Left renal pelvis (tissue), 4 donors: ENCODE data around the gene RAX2. TPM values are rescaled to one million over a fixed set of nuclear protein-coding genes. Genes with fewer than 3 reads are reported as not detected.
"Not testable (repeated sequence)": the region's sequence is repeated elsewhere in the genome, so short reads cannot be mapped to it uniquely, and the experiment has no call there.

ENCODE experiments used
- DNase-seq, 4 donors: peaks; one replicate each; pipeline ENCODE4 v3.0.0-alpha.2; 2013; ENCODE audit warnings: low read depth in 4 of 4, low spot score in 3 of 4
- polyA plus RNA-seq, 4 donors: library from polyadenylated mRNA; unstranded; fragments of 120-200 nt; gene quantifications; one replicate each; pipeline ENCODE4 v1.2.1, GENCODE V29; 2013; ENCODE audit not compliant: insufficient read length in 4 of 4

Gene RAX2
- under 1 TPM in 1 of 4 donors, not detected in 3; 0.20 TPM for polyA plus RNA-seq

DNA sequence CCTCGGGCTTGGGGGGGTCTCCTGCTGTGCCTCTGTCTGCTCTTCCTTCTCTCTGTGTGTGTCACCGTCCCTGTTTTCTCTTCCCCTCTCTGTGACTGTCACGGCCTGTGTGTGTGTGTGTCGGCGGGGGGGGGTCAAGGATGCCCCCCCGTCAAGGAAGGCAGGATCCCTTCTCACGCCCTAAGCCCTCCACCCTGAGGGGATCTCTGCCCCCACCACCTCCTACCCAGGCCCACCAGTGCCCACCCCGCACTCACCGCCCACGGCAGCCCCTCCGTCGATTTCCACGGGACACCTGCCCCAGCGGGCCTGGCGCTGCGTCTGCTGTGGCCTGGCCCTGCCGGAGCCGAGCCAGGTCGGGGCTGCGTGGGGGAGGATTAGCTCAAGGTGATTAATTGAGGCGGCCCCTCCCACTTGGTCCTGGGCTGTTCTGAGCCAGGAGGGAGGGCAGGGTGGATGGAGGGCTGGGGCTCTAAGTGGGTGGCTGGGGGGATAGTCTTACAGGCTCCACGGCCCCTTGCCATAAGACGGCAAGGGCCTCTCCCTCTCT is at the start of gene RAX2:
Gene RAX2, minus strand, starts transcription at position 323 of the 550 bp plus-strand sequence. CDS start 486 bp downstream, outside the sequence.
- no peak for DNase-seq

DNA sequence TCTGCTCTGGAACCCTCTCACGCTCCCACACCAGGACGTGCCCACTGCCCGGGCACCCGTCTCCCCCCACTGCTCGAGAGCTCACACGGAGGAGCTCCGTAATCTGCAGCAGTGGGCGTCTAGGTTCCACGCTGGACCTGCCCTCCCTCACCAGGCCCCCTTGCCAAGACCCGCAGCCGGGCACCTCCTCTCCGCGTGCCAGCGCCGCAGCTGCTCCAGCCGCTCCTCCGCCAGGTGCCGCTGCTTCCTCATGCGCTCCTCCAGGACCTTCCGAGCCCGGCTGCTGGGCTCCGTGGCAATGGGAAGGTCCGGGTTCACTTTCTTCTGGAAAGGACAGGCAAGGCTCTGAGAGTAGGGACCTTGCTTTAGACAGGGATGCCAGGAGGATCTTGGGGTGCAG is 49.1 kb upstream of the RAX2 start:
- DNase-seq, result no peak

DNA sequence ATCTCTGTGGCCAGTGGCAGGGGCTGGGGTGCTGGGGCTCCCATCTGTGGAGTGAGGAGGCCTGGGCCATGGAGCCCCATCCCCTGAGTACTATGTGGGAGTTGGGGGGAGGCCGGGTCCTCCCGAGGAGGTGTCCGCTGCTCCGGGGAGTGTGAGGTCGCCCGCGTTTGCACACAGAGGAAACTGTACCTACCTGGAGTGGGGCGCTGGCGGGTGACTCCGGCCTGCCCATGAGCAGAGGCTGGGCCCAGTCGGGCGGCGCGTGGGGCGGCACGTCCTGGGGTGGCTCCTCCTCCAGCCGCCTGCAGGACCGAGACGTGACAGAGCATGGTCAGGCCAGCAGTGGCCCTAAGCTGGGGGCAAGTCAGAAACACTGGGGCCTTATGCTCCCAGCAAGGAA is 48.0 kb upstream of the RAX2 start:
- no peak for DNase-seq

DNA sequence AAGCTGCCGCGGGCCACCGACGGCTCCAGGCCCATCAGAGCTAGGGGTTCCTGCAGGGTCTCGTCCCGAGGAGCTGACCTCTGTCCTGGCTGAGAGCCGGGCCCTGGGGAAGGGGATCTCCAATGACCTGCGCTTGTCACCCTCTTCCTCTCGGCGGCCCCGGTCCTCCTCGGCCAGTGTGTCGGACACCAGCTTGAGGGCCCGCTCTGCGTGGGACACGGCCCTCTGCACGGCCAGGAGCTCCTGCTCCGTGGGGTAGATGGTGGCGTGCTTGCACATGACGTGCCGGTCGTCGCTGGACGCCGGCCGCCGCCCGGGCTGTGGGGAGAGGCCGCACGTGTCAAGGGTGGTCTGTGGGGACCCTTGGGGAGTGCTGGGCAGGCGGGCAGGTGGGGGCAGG is 46.9 kb upstream of the RAX2 start:
- no peak for DNase-seq

DNA sequence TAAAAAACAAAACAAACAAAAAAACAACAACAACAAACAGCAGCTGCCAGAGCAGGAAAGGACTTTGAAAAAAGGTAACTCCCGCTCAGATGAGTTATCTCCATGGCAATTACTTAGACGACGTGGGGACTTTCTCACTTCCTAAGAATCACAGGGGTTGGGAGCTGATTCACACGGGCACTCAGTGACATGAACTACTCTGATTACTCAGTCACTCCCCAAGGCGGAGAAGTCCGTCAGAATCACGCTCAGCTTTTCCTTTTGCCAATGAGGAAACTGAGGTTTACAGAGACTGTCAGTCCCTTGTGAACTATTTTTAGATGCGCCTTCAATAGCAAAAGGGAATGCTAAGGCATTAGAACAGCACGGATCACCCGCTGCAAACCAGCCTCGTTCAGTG is 46.4 kb upstream of the RAX2 start:
- no peak for DNase-seq

DNA sequence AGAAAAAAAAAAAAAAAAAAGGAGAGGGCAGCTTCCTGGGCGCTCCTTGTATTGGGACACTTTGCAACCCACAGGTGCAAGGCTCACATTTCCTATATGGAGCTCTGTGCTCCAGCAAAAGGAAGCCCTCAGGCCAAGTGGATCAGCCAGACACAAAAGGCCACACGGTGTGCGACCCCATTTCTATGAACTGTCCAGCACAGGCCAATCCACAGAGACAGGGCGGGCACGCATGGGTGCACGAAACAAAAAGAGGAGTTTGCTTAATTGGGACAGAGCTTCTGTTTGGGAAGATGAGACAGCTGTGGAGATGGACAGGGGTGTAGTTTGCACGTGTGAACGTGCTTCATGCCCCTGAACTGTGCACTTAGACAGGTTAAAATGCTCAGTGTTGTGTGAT is 45.7 kb upstream of the RAX2 start:
- DNase-seq, result no peak

DNA sequence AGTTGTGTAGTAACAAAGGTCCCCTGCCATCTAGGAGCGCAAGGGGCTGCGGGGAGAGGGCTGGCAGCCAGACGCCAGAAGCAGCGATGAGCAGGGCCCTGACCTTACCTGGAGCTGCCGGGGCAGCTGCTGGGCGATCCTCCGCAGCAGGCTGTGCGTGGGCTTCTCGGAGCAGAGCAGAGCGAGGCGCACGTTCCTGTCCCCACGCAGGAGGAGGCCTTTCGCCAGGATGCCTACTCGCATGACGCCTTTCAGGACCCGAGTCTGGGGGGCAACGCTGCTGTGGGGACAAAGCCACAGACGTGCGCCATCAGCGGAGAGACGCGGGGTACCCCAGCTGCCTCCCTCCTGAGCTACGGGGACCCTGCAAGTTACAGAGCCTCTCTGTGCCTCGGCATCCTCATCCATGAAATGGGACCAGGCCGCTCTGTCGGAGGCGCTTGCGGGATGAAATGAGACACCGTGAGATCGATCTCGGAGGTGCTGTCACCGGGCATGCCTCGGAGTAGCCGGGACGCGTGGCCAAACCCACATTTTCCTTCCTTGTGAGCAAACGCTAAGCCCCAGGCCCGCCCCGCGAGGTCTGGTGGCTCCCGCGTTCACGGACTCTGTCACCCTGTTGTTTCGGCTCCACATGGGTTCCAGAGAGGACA is 44.7 kb upstream of the RAX2 start:
- DNase-seq, result no peak

DNA sequence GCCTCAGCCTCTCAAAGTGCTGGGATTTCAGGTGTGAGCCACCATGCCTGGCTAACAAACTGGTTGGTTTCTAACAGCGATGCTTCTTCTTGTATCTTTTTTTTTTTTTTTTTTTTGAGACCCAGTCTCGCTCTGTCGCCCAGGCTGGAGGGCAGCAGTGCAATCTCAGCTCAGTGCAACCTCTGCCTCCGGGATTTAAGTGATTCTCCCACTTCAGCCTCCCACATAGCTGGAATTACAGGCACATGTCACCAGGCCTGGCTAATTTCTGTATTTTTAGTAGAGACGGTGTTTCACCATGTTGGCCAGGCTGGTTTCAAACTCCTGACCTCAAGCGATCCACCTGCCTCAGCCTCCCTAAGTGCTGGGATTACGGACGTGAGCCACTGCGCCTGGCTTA is 44.1 kb upstream of the RAX2 start:
- DNase-seq, result not testable (repeated sequence)

DNA sequence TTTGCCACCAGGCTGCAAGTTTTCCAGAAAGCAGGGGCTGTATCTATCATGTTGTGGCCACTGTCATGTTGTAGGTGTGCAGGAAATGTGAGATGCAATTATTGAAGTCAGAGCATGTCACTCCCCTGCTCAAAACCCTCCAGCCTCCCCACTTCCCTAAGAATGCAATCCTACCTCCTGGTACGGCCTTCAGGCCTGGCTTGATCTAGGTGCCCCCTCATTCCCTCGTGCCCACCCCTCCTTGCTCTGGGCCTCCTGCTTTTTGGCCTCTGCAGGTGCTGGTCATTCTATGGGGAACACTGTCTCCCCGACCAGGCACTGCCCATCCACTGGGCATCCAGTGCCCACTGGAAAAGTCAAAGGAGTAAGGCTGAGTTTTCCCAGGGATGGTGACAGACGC is 42.6 kb upstream of the RAX2 start:
- no peak for DNase-seq

DNA sequence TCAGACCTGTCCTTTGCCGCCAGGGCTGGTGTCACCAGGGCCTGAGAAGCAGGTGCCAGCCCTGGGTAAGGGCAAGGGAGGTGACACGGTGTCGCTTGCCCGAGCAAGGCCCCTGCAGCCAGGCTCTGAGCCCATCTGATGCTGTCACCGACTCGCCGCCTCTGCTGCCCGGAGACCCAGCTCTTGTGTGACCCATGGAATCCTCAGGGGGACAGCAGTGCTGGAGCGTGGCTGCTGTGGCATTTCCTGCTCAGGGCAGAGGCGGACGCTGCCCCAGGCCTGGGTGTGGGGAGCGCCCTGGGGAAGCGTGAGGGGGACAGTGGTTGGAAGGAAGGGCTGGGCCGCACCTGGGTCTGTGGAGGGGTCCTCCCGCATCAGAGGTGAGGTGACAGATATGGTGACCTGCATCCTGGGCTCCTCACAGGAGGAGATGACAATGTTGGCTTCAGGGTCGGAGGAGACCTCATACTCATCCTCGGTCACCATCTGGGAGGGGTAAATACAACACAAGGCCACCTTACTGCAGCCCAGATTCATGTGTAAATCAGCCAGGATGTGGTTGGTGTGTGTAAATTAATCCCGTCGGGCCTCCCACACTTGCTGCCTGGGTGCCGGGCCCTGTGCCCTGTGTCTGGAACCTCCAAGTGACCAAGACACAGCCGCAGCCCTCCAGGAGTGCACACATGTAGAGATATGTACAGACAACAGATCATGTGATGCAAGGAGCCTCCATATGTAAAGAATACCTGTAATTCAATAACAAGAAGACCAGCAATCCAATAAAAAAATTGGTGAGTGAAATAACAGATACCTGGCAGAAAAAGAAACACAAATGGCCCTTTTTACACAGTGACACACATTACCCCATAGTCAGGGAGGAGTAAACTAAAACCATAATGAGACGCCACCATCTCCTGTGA is 41.7 kb upstream of the RAX2 start:
- no peak for DNase-seq

DNA sequence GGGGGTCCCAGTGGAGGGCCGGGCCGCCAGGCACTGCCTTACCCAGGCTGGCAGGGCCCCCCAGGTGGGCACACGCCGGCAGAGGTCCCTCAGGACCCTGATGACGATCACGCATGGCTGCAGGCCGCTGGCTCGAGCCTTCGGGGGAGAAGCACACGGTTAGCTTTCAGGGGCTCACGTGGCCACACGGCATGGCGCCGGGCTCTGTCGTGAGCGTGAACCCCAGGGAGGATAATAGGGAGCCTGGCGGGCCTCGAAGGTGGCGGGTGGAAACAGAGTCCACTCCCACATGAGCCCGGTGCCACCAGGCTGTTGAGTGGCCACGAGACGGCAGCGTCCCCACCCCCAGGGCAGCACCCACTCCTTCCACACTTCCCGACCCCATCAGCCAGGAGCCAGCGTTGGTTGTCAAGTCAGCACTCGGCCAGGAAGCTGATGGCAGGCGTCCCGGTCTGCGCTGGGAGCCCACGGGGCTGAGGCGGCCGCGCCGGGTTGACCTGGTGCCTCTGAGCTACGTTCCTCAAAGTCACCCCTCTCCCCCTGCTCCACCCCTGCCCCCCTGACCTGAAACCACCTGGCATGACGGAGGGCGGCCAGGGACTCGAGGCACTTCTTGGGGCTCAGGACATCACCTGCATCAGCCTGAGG is 38.8 kb upstream of the RAX2 start:
- no peak for DNase-seq

DNA sequence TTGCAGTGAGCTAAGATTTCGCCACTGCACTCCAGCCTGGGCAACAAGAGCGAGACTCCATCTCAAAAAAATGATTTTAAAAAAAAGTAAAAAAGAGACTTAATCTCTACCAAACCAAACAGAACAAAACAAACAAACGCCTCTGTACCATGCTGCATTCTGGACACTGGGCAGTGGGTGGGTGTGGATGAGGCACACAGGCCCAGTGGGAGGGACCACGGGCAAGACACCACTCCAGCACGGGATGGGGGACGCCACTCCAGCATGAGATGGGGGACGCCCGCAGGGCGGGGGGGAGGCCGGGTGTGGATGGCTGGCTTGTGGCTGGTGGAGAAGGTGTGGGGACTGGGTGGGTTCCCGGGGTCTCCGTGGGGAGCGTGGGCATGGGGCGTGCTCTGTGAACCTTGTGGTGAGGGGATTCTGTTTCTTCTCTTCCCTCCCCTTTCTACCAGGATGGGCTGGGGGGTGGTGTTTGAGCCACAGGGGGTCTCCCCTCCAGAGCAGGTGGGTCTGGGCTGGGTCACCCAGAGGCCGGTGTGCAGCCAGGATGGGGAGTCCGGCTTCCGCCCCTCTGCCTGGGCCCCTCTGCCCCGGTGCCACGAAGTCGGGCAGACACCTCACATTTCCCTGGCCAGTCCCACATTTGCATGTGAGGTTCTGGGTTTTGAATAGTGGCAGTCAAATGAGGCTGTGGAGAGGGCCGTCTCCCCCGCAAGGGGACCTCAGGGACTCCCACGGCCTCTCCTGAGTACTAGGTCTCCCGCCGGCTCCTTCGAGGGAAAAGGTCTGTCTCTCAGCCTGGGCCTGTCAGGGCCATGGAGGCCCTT is 38.1 kb upstream of the RAX2 start:
- no peak for DNase-seq

DNA sequence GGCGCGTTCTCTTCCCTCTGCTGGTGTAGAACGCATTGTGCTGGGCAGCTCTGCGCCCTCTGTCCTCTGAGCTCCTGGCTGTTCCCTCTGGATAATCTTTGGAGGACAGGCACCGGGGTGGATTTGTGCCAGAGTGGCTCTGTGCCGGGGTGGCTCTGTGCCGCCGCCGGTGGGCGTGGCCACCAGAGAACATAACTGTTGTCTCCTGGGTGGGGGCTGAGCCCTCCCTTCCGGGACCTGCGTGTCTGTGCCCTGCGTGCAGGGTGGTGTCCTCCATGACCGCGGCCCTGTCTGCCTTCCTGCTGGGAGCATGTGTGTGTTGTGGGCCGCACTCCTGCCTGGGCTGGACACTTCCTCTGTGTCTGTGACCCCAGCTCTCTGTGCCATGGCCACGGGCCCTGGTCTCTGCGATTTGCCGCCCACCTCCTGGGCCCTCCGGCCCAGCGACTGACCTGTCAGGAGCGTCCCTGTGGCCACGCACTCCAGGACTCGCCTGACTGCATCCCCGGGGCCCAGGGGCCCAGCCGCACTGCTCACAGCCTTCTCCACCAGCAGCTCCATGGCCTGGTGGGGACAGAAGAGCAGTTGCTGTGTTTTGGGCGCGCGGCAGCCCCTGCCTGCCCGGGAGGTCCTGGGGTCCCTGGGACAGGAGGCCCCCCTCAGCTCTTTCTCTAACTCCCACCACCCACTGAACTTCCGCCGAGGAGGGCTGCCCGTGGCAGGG is 36.6 kb upstream of the RAX2 start:
- DNase-seq, result no peak

DNA sequence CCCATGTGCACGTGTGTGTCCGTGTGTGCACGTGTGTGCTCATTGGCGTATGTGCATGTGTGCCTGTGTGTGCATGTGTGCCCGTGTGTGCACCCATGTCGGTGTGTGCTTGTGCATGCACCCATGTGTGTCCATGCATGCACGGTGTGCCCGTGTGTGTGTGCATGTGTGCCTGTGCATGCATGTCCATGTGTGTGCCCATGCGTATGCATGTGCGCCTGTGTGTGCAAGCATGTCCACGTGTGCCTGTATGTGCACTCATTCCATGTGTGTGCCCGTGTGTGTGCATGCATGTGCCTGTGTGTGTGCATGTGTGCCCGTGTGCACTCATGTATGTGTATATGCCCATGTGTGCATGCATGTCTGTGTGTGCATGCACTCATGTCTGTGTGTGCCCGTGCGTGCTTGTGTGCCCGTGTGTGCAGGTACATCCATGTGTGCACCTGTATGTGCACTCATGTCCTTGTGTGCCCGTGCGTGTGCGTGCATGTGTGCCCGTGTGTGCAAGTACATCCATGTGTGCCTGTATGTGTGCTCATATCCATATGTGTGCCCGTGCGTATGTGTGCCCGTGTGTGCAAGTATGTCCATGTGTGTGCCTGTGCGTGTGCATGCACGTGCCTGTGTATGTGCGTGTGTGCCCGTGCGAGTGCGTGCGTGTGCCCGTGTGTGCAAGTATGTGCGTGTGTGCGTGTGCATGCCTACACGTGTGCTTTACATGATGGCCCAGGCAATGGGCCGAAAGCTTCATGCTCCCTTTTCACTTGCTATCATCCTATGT is 35.7 kb upstream of the RAX2 start:
- DNase-seq, result no peak

DNA sequence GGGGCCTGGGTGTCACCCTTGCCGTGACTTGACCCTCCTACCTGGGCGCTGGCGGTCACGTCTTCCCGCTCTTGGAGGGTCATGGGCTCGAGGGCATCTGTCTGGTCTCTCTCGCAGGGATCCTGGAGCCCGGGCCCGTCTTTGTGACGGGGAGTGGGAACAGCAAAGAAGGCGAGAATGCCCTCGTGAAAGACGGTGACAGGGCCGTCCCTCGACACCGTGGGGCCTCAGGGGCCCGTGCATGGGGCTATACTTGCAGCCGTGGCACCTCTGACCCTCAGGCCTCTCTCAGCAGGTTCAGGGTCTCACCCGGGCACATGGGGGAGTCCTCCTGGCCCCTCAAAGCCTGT is 35.1 kb upstream of the RAX2 start:
- no peak for DNase-seq

DNA sequence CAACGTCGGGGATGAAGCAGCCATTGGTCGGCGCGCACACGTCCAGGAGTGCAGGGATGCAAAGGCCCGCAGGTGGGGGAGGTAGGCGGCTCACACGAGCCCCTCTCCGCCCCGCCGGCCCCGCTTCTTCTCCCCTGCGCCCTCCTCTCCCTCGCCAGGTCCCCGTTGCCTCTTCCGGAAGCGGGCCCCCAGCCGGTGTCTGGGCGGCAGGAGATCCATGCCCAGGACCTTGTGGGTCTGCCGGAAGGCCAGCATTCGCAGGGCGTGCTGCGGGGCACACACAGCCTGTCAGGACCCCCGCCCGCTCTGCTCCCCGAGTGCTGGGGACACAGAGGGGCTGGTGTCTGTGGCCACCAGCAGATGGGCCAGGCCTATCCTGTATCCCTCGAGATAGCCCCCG is 33.8 kb upstream of the RAX2 start:
- no peak for DNase-seq

DNA sequence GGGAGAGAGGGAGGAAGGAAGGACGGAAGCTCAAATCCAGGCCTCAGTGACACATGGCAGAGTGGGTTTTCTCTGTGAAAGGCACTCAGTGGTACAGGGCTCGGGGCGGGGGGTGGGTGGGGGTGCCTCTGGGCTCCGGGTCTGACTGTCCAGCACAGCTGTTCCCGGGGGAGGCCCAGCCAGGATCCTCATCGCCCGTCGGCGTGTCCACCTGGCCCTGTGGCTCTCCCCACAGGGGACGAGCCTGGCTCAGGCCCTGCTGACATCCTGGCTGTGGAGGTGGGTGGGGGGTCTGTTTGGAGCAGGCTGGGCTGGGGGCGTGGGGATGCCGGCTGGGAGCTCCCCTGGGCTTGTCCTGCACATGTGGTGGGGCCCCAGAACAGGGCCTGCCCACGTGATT is 32.4 kb upstream of the RAX2 start:
- DNase-seq, result no peak

DNA sequence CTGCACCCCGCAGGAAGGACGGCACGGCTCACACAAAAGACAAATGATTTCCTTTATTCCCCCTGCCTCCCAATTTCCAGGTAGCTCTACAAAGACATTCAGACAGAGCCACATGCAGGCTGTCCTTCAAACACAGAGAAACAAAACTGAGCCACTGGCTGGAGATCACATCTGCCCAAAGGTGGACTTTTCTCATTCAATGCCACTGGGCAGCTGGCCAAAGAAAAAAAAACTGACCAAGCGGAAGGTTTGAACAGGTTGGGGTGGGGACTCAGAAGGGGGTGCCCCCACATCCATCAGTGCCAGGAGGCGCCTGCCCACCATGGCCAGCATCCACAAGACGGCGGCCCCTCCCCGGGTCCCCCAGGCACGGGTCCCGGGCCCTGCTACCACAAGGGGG is 32.0 kb upstream of the RAX2 start:
- DNase-seq, result no peak
